Measurements from ENCODE around the gene PWWP2B. TPM values are rescaled to one million over a fixed set of nuclear protein-coding genes. Genes with fewer than 3 reads are reported as not detected.

PWWP2B gene
- total and polyA plus RNA-seq, 2 of the 8 experiments (the other 6 are each of a cell fraction or from before 2014, with no cell fraction given): 5.3 to 10.8 TPM

DNA sequence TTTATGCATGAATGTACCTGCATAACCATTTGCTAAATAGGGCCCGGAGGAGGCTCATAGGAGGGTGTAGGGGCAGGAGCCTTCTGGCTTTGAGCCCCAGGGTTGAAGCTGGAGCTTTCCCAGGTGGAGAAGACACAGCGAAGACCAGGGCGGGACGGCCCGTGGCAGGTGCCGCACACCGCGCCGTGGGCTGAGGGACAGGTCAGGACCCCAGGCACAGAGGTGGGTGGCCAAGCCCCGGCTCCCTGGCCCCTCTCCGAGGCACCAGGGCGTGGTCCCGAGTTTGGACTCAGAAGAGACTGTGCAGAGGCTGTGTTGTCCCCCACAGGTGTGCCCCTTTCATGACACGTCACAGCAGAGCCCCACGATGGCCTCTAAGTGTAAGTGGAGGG is 56.5 kb downstream of the PWWP2B start (continued):
- TF ChIP-seq, protein P1, sequence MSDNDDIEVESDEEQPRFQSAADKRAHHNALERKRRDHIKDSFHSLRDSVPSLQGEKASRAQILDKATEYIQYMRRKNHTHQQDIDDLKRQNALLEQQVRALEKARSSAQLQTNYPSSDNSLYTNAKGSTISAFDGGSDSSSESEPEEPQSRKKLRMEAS (IDR thresholded peaks at IDR 0.05): no peak
- no peak for TF ChIP-seq TAF1 (IDR thresholded peaks at IDR 0.05; ENCODE audit: low read depth, low read length)
- no peak for TF ChIP-seq MAFK (IDR thresholded peaks at IDR 0.05; ENCODE audit: low read depth, low read length)
- no peak for TF ChIP-seq POLR2AphosphoS5 (IDR thresholded peaks at IDR 0.05; ENCODE audit: low read depth, low read length)
- no peak for TF ChIP-seq EZH2 (IDR thresholded peaks at IDR 0.05; ENCODE audit: low read depth, low read length, severe bottlenecking)

Measured in H1 (cell line).